ENCODE measurements around the gene TMEM123. TPM values are rescaled to one million over a fixed set of nuclear protein-coding genes. Genes with fewer than 3 reads are reported as not detected.
"Not testable (repeated sequence)": the region's sequence is repeated elsewhere in the genome, so short reads cannot be mapped to it uniquely, and the experiment has no call there.

Gene TMEM123
- total and polyA plus RNA-seq, 7 donors: 37.2 to 232 (median 140) TPM

DNA sequence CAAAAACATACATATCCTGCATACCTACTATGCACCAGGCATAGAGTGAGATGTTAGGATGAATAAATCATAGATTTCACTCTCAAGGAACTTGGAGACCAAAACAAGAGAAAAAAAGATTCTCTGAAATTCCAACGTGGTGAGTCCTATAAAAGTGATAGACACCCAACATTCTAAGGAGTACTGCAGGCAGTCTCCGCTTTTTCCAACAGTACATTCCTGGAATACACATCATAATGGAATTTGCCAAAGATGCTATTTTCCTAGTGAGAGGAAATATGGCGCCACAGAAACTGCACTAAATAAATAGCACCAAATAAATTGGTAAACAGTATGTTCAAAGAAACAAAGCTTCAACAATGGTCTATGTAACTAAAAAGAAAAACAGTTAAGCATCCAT lies 6.0 kb downstream of the TMEM123 start:
- H3K36me3 ChIP-seq: peaks cover 0 to 4% (median 0%) of the 10 kb centered on the region in 4 donors
- H3K4me1 ChIP-seq: peaks cover 0 to 52% (median 35%) of the 10 kb centered on the region in 4 donors
- TF ChIP-seq POLR2AphosphoS5 (IDR thresholded peaks at IDR 0.05) (no peak), EP300 (IDR thresholded peaks at IDR 0.05) (no peak), CTCF (IDR thresholded peaks at IDR 0.05) (no peak), POLR2A (IDR thresholded peaks at IDR 0.05) (no peak)
- H3K27ac ChIP-seq: peak overlapping the region in 1 of 4 donors; percentile 97
- WGBS, 2 donors: 73 to 76% methylated on average over 3 of the region's 3 CpGs
- intact Hi-C loops (cut with DNase I): no loop called here
- H3K4me3 ChIP-seq: no peak overlapping the region
- H3K9me3 ChIP-seq: no peaks in the 10 kb centered on the region
- no peak for DNase-seq
- H3K27me3 ChIP-seq: no peaks in the 10 kb centered on the region

GRCh38 chr11:102444693-102445092 lies 7.9 kb downstream of the TMEM123 start:
- H3K27me3 ChIP-seq; DNase-seq; H3K36me3 ChIP-seq; H3K4me3 ChIP-seq; H3K27ac ChIP-seq; intact Hi-C loops (cut with DNase I); H3K9me3 ChIP-seq: not testable (repeated sequence)
- WGBS, 2 donors: 98 to 99% methylated on average over 5 of the region's 5 CpGs
- peaks cover 0 to 39% (median 23%) of the 10 kb centered on the region in 4 donors for H3K4me1 ChIP-seq

- H3K9me3 ChIP-seq; H3K4me3 ChIP-seq; H3K27ac ChIP-seq; H3K36me3 ChIP-seq; H3K27me3 ChIP-seq; intact Hi-C loops (cut with DNase I); DNase-seq: not testable (repeated sequence)
- H3K4me1 ChIP-seq: peaks cover 0 to 34% (median 19%) of the 10 kb centered on the region in 4 donors
- WGBS, 2 donors: 67 to 85% methylated on average over 4 of the region's 4 CpGs
These were observed 8.4 kb downstream of the TMEM123 start for GRCh38 chr11:102444142-102444541.

GRCh38 chr11:102439063-102439363 lies 13.6 kb downstream of the TMEM123 start:
- intact Hi-C loops (cut with DNase I); DNase-seq; H3K27me3 ChIP-seq; H3K36me3 ChIP-seq; H3K27ac ChIP-seq; H3K4me3 ChIP-seq; H3K9me3 ChIP-seq: not testable (repeated sequence)
- WGBS, 2 donors: 57 to 61% methylated on average over 4 of the region's 4 CpGs
- H3K4me1 ChIP-seq: peaks cover 0 to 24% (median 13%) of the 10 kb centered on the region in 4 donors

DNA sequence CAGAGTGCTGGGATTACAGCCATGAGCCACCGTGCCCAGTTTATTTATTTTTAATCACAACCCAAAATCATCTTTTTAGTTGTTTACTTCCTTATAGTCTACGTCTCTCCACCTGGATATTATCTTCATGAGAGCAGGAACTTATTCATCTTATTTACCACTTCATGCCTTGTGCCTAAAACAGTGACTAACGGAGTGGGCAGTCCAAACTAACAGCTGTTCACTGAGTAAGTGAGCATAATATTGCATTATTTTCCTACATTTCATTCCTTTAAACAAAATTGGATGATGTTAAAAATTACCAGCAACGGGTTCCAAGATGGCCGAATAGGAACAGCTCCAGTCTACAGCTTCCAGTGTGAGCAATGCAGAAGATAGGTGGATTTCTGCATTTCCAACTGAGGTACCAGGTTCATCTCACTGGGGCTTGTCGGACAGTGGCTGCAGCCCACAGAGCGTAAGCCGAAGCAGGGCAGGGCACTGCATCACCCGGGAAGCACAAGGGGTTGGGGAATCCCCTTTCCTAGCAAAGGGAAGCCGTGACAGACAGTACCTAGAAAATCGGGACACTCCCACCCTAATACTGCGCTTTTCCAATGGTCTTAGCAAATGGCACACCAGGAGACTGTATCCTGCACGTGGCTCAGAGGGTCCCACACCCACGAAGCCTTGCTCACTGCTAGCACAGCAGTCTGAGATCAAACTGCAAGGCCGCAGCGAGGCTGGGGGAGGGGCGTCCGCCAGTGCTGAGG lies 14.1 kb downstream of the TMEM123 start:
- Histone ChIP-seq H3K36me3 (peaks cover 0 to 6% (median 0%) of the 10 kb centered on the region in 4 donors), H3K4me1 (peaks cover 0 to 24% (median 13%) of the 10 kb centered on the region in 4 donors), H3K27me3 (no peaks in the 10 kb centered on the region), H3K9me3 (no peaks in the 10 kb centered on the region), H3K27ac (no peak overlapping the region), H3K4me3 (no peak overlapping the region)
- intact Hi-C loops (cut with DNase I): no loop called here
- WGBS, 2 donors: 80 to 83% methylated on average over 18 of the region's 18 CpGs
- DNase-seq: no peak
- TF ChIP-seq POLR2A (IDR thresholded peaks at IDR 0.05) (no peak), EP300 (IDR thresholded peaks at IDR 0.05) (no peak), POLR2AphosphoS5 (IDR thresholded peaks at IDR 0.05) (no peak), CTCF (IDR thresholded peaks at IDR 0.05) (no peak)

- no peak overlapping the region for H3K27ac ChIP-seq
- intact Hi-C loops (cut with DNase I): no loop called here
- no peak overlapping the region for H3K4me3 ChIP-seq
- peaks cover 0 to 6% (median under 1%) of the 10 kb centered on the region in 4 donors for H3K36me3 ChIP-seq
- 74 to 85% methylated on average over 2 of the region's 2 CpGs for WGBS, 2 donors
- H3K9me3 ChIP-seq: no peaks in the 10 kb centered on the region
- TF ChIP-seq POLR2A (IDR thresholded peaks at IDR 0.05): no peak
- no peak for TF ChIP-seq POLR2AphosphoS5 (IDR thresholded peaks at IDR 0.05)
- TF ChIP-seq CTCF (IDR thresholded peaks at IDR 0.05): no peak
- TF ChIP-seq EP300 (IDR thresholded peaks at IDR 0.05): no peak
- H3K4me1 ChIP-seq: peaks cover 0 to 24% (median 13%) of the 10 kb centered on the region in 4 donors
- no peak for DNase-seq
- no peaks in the 10 kb centered on the region for H3K27me3 ChIP-seq
These were observed 14.8 kb downstream of the TMEM123 start for GRCh38 chr11:102437727-102438126.

All from sigmoid colon (tissue), 7 donors.